Measurements from ENCODE around the gene WDR17. TPM values are rescaled to one million over a fixed set of nuclear protein-coding genes. Genes with fewer than 3 reads are reported as not detected.

WDR17 gene
- total and polyA plus RNA-seq, 2 donors (not counting 1 experiment from before 2014, with no cell fraction given), result 2.1 to 7.1 TPM

DNA sequence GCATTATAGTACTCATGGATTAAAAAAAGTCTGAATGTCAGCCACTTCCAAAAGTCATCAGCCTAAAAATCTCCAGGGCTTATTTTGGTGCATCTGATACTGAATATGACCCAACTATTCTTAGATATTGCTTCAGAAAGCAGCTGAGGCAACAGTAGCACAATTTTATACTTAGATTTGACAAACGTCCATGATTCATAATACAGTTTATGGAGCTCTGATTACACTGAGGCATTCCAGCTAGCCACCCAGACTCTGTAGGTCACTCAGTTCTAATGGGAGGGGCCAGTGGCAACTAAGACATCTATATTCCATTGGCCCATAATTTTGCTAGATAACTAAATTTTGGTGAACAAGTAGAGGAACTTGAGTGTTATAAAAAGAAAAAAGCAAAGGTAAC lies 119.4 kb downstream of the WDR17 start:
- no peak overlapping the region for H3K27ac ChIP-seq (ENCODE audit: low read length in 2 of 2)
- ChIA-PET POLR2A (no interaction called here), CTCF (no interaction called here)
- H3K4me1 Mint-ChIP-seq, result no peaks in the 10 kb centered on the region
- no peak overlapping the region for H2AFZ ChIP-seq (ENCODE audit: insufficient read depth, low read depth, low read length, poor library complexity, severe bottlenecking)
- no peak overlapping the region for H3K27ac Mint-ChIP-seq
- WGBS (ENCODE audit: insufficient coverage), result 80% methylated on average over 1 of the region's 1 CpG
- H3K4me3 ChIP-seq (ENCODE audit: control extremely low read depth in 1 of 5, extremely low read depth in 1 of 5, insufficient read depth in 1 of 5, low read depth in 2 of 5, low read length in 4 of 5), result no peak overlapping the region
- H3K9ac ChIP-seq (ENCODE audit: low read length), result no peak overlapping the region
- H3K4me3 Mint-ChIP-seq, result no peak overlapping the region
- no peak for ATAC-seq (ENCODE audit: low read depth)
- H3K36me3 ChIP-seq (replicated peaks in 1 of 2; ENCODE audit: control extremely low read depth in 1 of 2, control insufficient read depth in 1 of 2, extremely low read depth in 1 of 2, insufficient read depth in 2 of 2, low read length in 1 of 2), result no peaks in the 10 kb centered on the region
- no peaks in the 10 kb centered on the region for H3K9me3 Mint-ChIP-seq (ENCODE audit: insufficient read depth)
- TF ChIP-seq, protein P1, sequence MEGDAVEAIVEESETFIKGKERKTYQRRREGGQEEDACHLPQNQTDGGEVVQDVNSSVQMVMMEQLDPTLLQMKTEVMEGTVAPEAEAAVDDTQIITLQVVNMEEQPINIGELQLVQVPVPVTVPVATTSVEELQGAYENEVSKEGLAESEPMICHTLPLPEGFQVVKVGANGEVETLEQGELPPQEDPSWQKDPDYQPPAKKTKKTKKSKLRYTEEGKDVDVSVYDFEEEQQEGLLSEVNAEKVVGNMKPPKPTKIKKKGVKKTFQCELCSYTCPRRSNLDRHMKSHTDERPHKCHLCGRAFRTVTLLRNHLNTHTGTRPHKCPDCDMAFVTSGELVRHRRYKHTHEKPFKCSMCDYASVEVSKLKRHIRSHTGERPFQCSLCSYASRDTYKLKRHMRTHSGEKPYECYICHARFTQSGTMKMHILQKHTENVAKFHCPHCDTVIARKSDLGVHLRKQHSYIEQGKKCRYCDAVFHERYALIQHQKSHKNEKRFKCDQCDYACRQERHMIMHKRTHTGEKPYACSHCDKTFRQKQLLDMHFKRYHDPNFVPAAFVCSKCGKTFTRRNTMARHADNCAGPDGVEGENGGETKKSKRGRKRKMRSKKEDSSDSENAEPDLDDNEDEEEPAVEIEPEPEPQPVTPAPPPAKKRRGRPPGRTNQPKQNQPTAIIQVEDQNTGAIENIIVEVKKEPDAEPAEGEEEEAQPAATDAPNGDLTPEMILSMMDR (IDR thresholded peaks at IDR 0.05), result no peak
- H3K27me3 Mint-ChIP-seq, result peaks cover 25% of the 10 kb centered on the region
- no peaks in the 10 kb centered on the region for H3K9me3 ChIP-seq (ENCODE audit: control extremely low read depth in 1 of 3, control insufficient read depth in 2 of 3, insufficient read depth in 1 of 3, low read length in 2 of 3)
- H3K27me3 ChIP-seq (replicated peaks in 1 of 4; ENCODE audit: control extremely low read depth in 1 of 4, control insufficient read depth in 3 of 4, insufficient read depth in 4 of 4, low read length in 3 of 4), result peaks cover 0 to 5% (median 3%) of the 10 kb centered on the region in 4 experiments
- H3K4me1 ChIP-seq (ENCODE audit: control insufficient read depth in 2 of 2, insufficient read depth in 2 of 2, low read length in 2 of 2), result no peaks in the 10 kb centered on the region
- H3K4me2 ChIP-seq (replicated peaks; ENCODE audit: low read depth, low read length, poor library complexity, severe bottlenecking), result no peak overlapping the region
- no peaks in the 10 kb centered on the region for H4K20me1 ChIP-seq (ENCODE audit: control insufficient read depth, insufficient read depth, low read length, poor library complexity, severe bottlenecking)
- no peak for DNase-seq
- H3K79me2 ChIP-seq (ENCODE audit: control insufficient read depth, insufficient read depth, low read length), result no peaks in the 10 kb centered on the region
- intact Hi-C loops (cut with micrococcal nuclease), result no loop called here

DNA sequence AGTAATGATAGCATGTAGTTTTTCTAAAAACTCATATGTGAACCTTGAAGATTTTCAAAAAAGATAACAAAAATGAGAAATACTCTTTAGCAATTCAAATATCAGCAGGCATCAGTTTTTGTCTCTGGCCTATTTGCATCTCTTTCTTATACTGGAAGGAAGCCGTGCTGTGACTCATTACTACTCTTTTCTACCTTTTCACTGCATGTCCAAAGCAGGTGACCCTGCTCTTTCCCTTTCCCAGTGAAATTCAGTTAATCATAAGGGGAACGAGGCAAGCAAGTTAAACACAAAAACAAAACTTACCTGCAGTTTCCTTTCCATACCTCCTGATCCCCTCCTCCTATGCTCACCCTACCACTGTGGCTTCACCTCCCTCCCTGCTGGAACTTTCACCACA lies 120.4 kb downstream of the WDR17 start:
- Mint-ChIP-seq H3K27me3 (peaks cover 28% of the 10 kb centered on the region), H3K4me3 (no peak overlapping the region), H3K27ac (no peak overlapping the region), H3K9me3 (ENCODE audit: insufficient read depth) (no peaks in the 10 kb centered on the region), H3K4me1 (no peaks in the 10 kb centered on the region)
- intact Hi-C loops (cut with micrococcal nuclease), result no loop called here
- no peaks in the 10 kb centered on the region for H3K36me3 ChIP-seq (replicated peaks in 1 of 2; ENCODE audit: control extremely low read depth in 1 of 2, control insufficient read depth in 1 of 2, extremely low read depth in 1 of 2, insufficient read depth in 2 of 2, low read length in 1 of 2)
- ATAC-seq (ENCODE audit: low read depth) (no peak), DNase-seq (no peak)
- WGBS (ENCODE audit: insufficient coverage), result 67% methylated on average over 1 of the region's 2 CpGs
- H3K27me3 ChIP-seq (replicated peaks in 1 of 4; ENCODE audit: control extremely low read depth in 1 of 4, control insufficient read depth in 3 of 4, insufficient read depth in 4 of 4, low read length in 3 of 4), result peaks cover 0 to 8% (median 3%) of the 10 kb centered on the region in 4 experiments
- no peaks in the 10 kb centered on the region for H3K79me2 ChIP-seq (ENCODE audit: control insufficient read depth, insufficient read depth, low read length)
- ChIA-PET POLR2A (no interaction called here), CTCF (no interaction called here)
- no peak overlapping the region for H3K4me3 ChIP-seq (ENCODE audit: control extremely low read depth in 1 of 5, extremely low read depth in 1 of 5, insufficient read depth in 1 of 5, low read depth in 2 of 5, low read length in 4 of 5)
- no peaks in the 10 kb centered on the region for H3K9me3 ChIP-seq (ENCODE audit: control extremely low read depth in 1 of 3, control insufficient read depth in 2 of 3, insufficient read depth in 1 of 3, low read length in 2 of 3)
- no peaks in the 10 kb centered on the region for H4K20me1 ChIP-seq (ENCODE audit: control insufficient read depth, insufficient read depth, low read length, poor library complexity, severe bottlenecking)
- no peak overlapping the region for H3K9ac ChIP-seq (ENCODE audit: low read length)
- TF ChIP-seq, protein P1 (IDR thresholded peaks at IDR 0.05), result no peak
- TF ChIP-seq EZH2 (IDR thresholded peaks at IDR 0.05; ENCODE audit: borderline replicate concordance, insufficient read depth, low read depth, low read length, poor library complexity, severe bottlenecking), result no peak
- no peak overlapping the region for H2AFZ ChIP-seq (ENCODE audit: insufficient read depth, low read depth, low read length, poor library complexity, severe bottlenecking)
- H3K4me1 ChIP-seq (ENCODE audit: control insufficient read depth in 2 of 2, insufficient read depth in 2 of 2, low read length in 2 of 2), result no peaks in the 10 kb centered on the region
- no peak overlapping the region for H3K4me2 ChIP-seq (replicated peaks; ENCODE audit: low read depth, low read length, poor library complexity, severe bottlenecking)
- H3K27ac ChIP-seq (ENCODE audit: low read length in 2 of 2), result no peak overlapping the region

Measured in B cell (primary cell).